Panc1 (cell line): ENCODE results near the gene JSRP1. TPM values are rescaled to one million over a fixed set of nuclear protein-coding genes. Genes with fewer than 3 reads are reported as not detected.

Source experiments
- ATAC-seq: fragments of 200-7000 bp; cut with Tn5 transposase; 2 replicates; pipeline ENCODE4 v1.9.1; 2020; ENCODE audit warnings: mild to moderate bottlenecking, moderate library complexity
- BruUV-seq: library from RNA; stranded (reverse); fragments of 400-500 nt; replicated peaks from 2 replicates; lab custom pipeline; 2021; lab: Mats Ljungman, UMichigan
- CTCF ChIA-PET: fragments of 300-600 bp; sonication (Branson Sonifier 250); formaldehyde crosslinking; loops from one replicate; lab custom pipeline; 2022; ENCODE audit warnings: antibody characterized with exemption; lab: Charles Lee
- POLR2A ChIA-PET: fragments of 300-600 bp; sonication (Branson Sonifier 250); formaldehyde crosslinking; loops from one replicate; lab custom pipeline; 2022; ENCODE audit warnings: antibody characterized with exemption; lab: Charles Lee
- DNase-seq: peaks from one replicate; pipeline ENCODE4 v3.0.0-alpha.2; 2010; ENCODE audit warnings: low read depth, low spot score
- H3K27ac ChIP-seq: 2 replicates; pipeline ENCODE4 v1.5.1; 2011; ENCODE audit warnings: mild to moderate bottlenecking, low read length, inconsistent platforms
- H3K27me3 ChIP-seq: fragments of 200-500 bp; sonication (Bioruptor generic); 2 replicates; pipeline ENCODE4 v1.6.0; 2014; ENCODE audit warnings: low read length, inconsistent platforms; ENCODE audit not compliant: control insufficient read depth, insufficient read depth
- H3K36me3 ChIP-seq: fragments of 200-500 bp; sonication (Bioruptor generic); 2 replicates; pipeline ENCODE4 v1.5.1; 2014; ENCODE audit warnings: inconsistent platforms, mild to moderate bottlenecking, low read length, moderate library complexity; ENCODE audit not compliant: control insufficient read depth, insufficient read depth
- H3K4me1 ChIP-seq: 2 replicates; pipeline ENCODE4 v1.5.1; 2011; ENCODE audit warnings: inconsistent platforms, mild to moderate bottlenecking, low read length, moderate library complexity; ENCODE audit not compliant: control insufficient read depth, insufficient read depth
- H3K4me3 ChIP-seq, 2 experiments: 2 replicates each; pipeline ENCODE4 v1.5.1; 2011 to 2012; ENCODE audit warnings: low read depth in 2 of 2, low read length in 2 of 2, mild to moderate bottlenecking in 2 of 2, inconsistent platforms in 1 of 2, moderate library complexity in 1 of 2
- H3K9me3 ChIP-seq: fragments of 200-500 bp; sonication (Bioruptor generic); 2 replicates; pipeline ENCODE4 v1.5.1; 2014; ENCODE audit warnings: low read depth, mild to moderate bottlenecking, inconsistent platforms, low read length, moderate library complexity; ENCODE audit not compliant: control insufficient read depth, insufficient read depth
- CTCF ChIP-seq: fragments of 450-650 bp; IDR thresholded peaks from 2 replicates; pipeline ENCODE4 v1.5.1; 2017; ENCODE audit warnings: mild to moderate bottlenecking
- POLR2AphosphoS5 ChIP-seq: IDR thresholded peaks from 2 replicates; pipeline ENCODE4 v1.6.1; 2012; ENCODE audit warnings: mild to moderate bottlenecking, low read depth, low read length, moderate library complexity
- REST ChIP-seq, 2 experiments: IDR thresholded peaks; 2 replicates each; pipeline ENCODE4 v1.6.1; 2011 to 2012; ENCODE audit warnings: low read depth in 2 of 2, control low read depth in 1 of 2, low read length in 1 of 2, mild to moderate bottlenecking in 1 of 2, moderate library complexity in 1 of 2; ENCODE audit not compliant: insufficient read depth in 1 of 2
- SIN3A ChIP-seq: IDR thresholded peaks from 2 replicates; pipeline ENCODE4 v1.6.1; 2012; ENCODE audit warnings: low read depth, mild to moderate bottlenecking, low read length, moderate library complexity, borderline replicate concordance; ENCODE audit not compliant: insufficient read depth
- TCF7L2 ChIP-seq: IDR thresholded peaks from 2 replicates; pipeline ENCODE4 v1.6.1; 2011; ENCODE audit warnings: mild to moderate bottlenecking, low read depth, low read length, inconsistent platforms
- in situ Hi-C: cut with HindIII; loops from 2 replicates; pipeline ENCODE4 v1.10.0; 2016; ENCODE audit warnings: low sequenced_read_pairs, low pct_unique_long_range_greater_than_20kb
- intact Hi-C: fragments of 100-400 bp; cut with micrococcal nuclease; formaldehyde crosslinking; loops from one replicate; pipeline ENCODE4 v1.10.0; 2022; ENCODE audit not compliant: unreplicated experiment
- total RNA-seq: library from RNA; stranded (reverse); gene quantifications from one replicate; pipeline ENCODE4 v1.2.1, GENCODE V29; 2021; ENCODE audit not compliant: unreplicated experiment

JSRP1 gene
- total RNA-seq, 1 experiment from 2014 or later: 0.51 TPM

- DNase-seq (no peak), ATAC-seq (no peak)
- Histone ChIP-seq H3K27me3 (no peaks in the 10 kb centered on the region), H3K4me1 (peaks cover 10% of the 10 kb centered on the region), H3K9me3 (no peaks in the 10 kb centered on the region), H3K4me3 (no peak overlapping the region), H3K27ac (no peak overlapping the region), H3K36me3 (no peaks in the 10 kb centered on the region)
- BruUV-seq: no TSS peak
- TF ChIP-seq CTCF (no peak), TCF7L2 (no peak), SIN3A (no peak), POLR2AphosphoS5 (no peak), REST (IDR thresholded peaks at IDR 0.05; ENCODE audit: insufficient read depth in 1 of 2, low read depth in 2 of 2, low read length in 1 of 2) (no peak)
- ChIA-PET CTCF (no interaction called here), POLR2A (interaction anchor here (0.6 kb wide), 1 partner anchor 66 kb away, joined by 9 read pairs; no protein-coding TSS in a partner anchor)
- intact Hi-C loops: no loop called here
- in situ Hi-C loops: no loop called here
These were observed 27.8 kb downstream of the JSRP1 start for GRCh38 chr19:2228157-2229030.

GRCh38 chr19:2227415-2228156 lies 28.6 kb downstream of the JSRP1 start:
- Histone ChIP-seq H3K27me3 (no peaks in the 10 kb centered on the region), H3K27ac (no peak overlapping the region), H3K9me3 (no peaks in the 10 kb centered on the region), H3K4me3 (no peak overlapping the region), H3K36me3 (no peaks in the 10 kb centered on the region), H3K4me1 (peaks cover 3% of the 10 kb centered on the region; the same call in 1 of the 2 replicates)
- TF ChIP-seq SIN3A (no peak), REST (IDR thresholded peaks at IDR 0.05; ENCODE audit: insufficient read depth in 1 of 2, low read depth in 2 of 2, low read length in 1 of 2) (no peak), CTCF (no peak), POLR2AphosphoS5 (no peak), TCF7L2 (no peak)
- no peak for DNase-seq
- CTCF ChIA-PET: interaction anchor here (0.6 kb wide), 1 partner anchor 118 kb away, joined by 3 read pairs; no protein-coding TSS in a partner anchor
- ATAC-seq: no peak
- intact Hi-C loops (no loop called here), in situ Hi-C loops (no loop called here)
- POLR2A ChIA-PET: no interaction called here
- BruUV-seq: no TSS peak
